ENCODE measurements around the gene DLGAP1. TPM values are rescaled to one million over a fixed set of nuclear protein-coding genes. Genes with fewer than 3 reads are reported as not detected.

DLGAP1 gene
- total RNA-seq, 1 experiment from 2014 or later, result 23.0 TPM

- Mint-ChIP-seq H3K9me3 (peaks cover 10% of the 10 kb centered on the region), H3K36me3 (peaks cover 9% of the 10 kb centered on the region), H3K27me3 (ENCODE audit: low read depth) (no peaks in the 10 kb centered on the region), H3K27ac (no peak overlapping the region), H3K4me3 (no peak overlapping the region), H3K4me1 (peaks cover 4% of the 10 kb centered on the region)
- ATAC-seq, result no peak
- DNase-seq (ENCODE audit: low spot score), result no peak
- ChIA-PET POLR2A (interaction anchor here (0.6 kb wide), 1 partner anchor 305 kb away, joined by 3 read pairs; no protein-coding TSS in a partner anchor), CTCF (interaction anchor here (0.7 kb wide), 1 partner anchor 18 kb away, joined by 3 read pairs; no protein-coding TSS in a partner anchor)
- TF ChIP-seq ZNF671 (CRISPR knock-in tag; IDR thresholded peaks at IDR 0.05) (no peak), NR2C2 (CRISPR knock-in tag; IDR thresholded peaks at IDR 0.05) (no peak), PRDM15 (CRISPR knock-in tag; IDR thresholded peaks at IDR 0.05) (no peak), RELA (CRISPR knock-in tag; IDR thresholded peaks at IDR 0.05; ENCODE audit: borderline replicate concordance) (no peak), FOXP4 (CRISPR knock-in tag; IDR thresholded peaks at IDR 0.05) (no peak), SOX15 (CRISPR knock-in tag; IDR thresholded peaks at IDR 0.05) (no peak), CREM (CRISPR knock-in tag; IDR thresholded peaks at IDR 0.05) (no peak), ZNF396 (CRISPR knock-in tag; IDR thresholded peaks at IDR 0.05; ENCODE audit: borderline replicate concordance) (no peak), NR1H2 (CRISPR knock-in tag; IDR thresholded peaks at IDR 0.05) (no peak), ZBTB43 (CRISPR knock-in tag; IDR thresholded peaks at IDR 0.05) (no peak), ATF3 (CRISPR knock-in tag; conservative IDR thresholded peaks at IDR 0.05) (no peak), CBFB (CRISPR knock-in tag; IDR thresholded peaks at IDR 0.05; ENCODE audit: low read depth) (no peak), IRF2 (CRISPR knock-in tag; IDR thresholded peaks at IDR 0.05; ENCODE audit: borderline replicate concordance, low read depth) (no peak), JAZF1 (CRISPR knock-in tag; IDR thresholded peaks at IDR 0.05) (no peak), GTF2I (CRISPR knock-in tag; conservative IDR thresholded peaks at IDR 0.05) (no peak), HMGA2 (CRISPR knock-in tag; IDR thresholded peaks at IDR 0.05) (no peak)
- TF ChIP-seq, protein P1, sequence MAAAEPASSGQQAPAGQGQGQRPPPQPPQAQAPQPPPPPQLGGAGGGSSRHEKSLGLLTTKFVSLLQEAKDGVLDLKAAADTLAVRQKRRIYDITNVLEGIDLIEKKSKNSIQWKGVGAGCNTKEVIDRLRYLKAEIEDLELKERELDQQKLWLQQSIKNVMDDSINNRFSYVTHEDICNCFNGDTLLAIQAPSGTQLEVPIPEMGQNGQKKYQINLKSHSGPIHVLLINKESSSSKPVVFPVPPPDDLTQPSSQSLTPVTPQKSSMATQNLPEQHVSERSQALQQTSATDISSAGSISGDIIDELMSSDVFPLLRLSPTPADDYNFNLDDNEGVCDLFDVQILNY (CRISPR knock-in tag; IDR thresholded peaks at IDR 0.05), result no peak
- TF ChIP-seq, protein P2, sequence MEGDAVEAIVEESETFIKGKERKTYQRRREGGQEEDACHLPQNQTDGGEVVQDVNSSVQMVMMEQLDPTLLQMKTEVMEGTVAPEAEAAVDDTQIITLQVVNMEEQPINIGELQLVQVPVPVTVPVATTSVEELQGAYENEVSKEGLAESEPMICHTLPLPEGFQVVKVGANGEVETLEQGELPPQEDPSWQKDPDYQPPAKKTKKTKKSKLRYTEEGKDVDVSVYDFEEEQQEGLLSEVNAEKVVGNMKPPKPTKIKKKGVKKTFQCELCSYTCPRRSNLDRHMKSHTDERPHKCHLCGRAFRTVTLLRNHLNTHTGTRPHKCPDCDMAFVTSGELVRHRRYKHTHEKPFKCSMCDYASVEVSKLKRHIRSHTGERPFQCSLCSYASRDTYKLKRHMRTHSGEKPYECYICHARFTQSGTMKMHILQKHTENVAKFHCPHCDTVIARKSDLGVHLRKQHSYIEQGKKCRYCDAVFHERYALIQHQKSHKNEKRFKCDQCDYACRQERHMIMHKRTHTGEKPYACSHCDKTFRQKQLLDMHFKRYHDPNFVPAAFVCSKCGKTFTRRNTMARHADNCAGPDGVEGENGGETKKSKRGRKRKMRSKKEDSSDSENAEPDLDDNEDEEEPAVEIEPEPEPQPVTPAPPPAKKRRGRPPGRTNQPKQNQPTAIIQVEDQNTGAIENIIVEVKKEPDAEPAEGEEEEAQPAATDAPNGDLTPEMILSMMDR (IDR thresholded peaks at IDR 0.05), result no peak
- TF ChIP-seq, protein P3, sequence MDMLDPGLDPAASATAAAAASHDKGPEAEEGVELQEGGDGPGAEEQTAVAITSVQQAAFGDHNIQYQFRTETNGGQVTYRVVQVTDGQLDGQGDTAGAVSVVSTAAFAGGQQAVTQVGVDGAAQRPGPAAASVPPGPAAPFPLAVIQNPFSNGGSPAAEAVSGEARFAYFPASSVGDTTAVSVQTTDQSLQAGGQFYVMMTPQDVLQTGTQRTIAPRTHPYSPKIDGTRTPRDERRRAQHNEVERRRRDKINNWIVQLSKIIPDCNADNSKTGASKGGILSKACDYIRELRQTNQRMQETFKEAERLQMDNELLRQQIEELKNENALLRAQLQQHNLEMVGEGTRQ (CRISPR knock-in tag; IDR thresholded peaks at IDR 0.05), result no peak
These were observed 665.6 kb downstream of the DLGAP1 start for GRCh38 chr18:3789525-3789924.

Measured in WTC11 (cell line).